ENCODE measurements around the gene CFAP61. TPM values are rescaled to one million over a fixed set of nuclear protein-coding genes. Genes with fewer than 3 reads are reported as not detected.

CFAP61 gene
- total RNA-seq, 1 experiment from 2014 or later = 0.61 TPM

GRCh38 chr20:20358801-20359200, 306.5 kb downstream of the CFAP61 start (continued):
- TF ChIP-seq ZBTB21 (CRISPR knock-in tag; IDR thresholded peaks at IDR 0.05; ENCODE audit: borderline replicate concordance) (no peak), E2F1 (CRISPR knock-in tag; IDR thresholded peaks at IDR 0.05) (no peak), ZNF121 (CRISPR knock-in tag; IDR thresholded peaks at IDR 0.05) (no peak), ATF3 (CRISPR knock-in tag; conservative IDR thresholded peaks at IDR 0.05) (no peak), ZNF425 (CRISPR knock-in tag; conservative IDR thresholded peaks at IDR 0.05) (no peak), KAT7 (CRISPR knock-in tag; IDR thresholded peaks at IDR 0.05; ENCODE audit: borderline replicate concordance) (no peak), MLX (CRISPR knock-in tag; IDR thresholded peaks at IDR 0.05) (no peak), PREB (CRISPR knock-in tag; IDR thresholded peaks at IDR 0.05; ENCODE audit: borderline replicate concordance) (no peak)

- Mint-ChIP-seq H3K27ac (no peak overlapping the region), H3K27me3 (ENCODE audit: low read depth) (peaks cover 54% of the 10 kb centered on the region), H3K36me3 (peaks cover 5% of the 10 kb centered on the region), H3K4me1 (peaks cover 18% of the 10 kb centered on the region), H3K4me3 (no peak overlapping the region), H3K9me3 (peaks cover 4% of the 10 kb centered on the region)
- ATAC-seq (no peak), DNase-seq (ENCODE audit: low spot score) (no peak)
- ChIA-PET CTCF (interaction anchor here (0.6 to 1.9 kb wide), 2 partner anchors 13 to 234 kb away, joined by 3 to 7 read pairs; no protein-coding TSS in a partner anchor), POLR2A (no interaction called here)
- TF ChIP-seq HMGXB4 (CRISPR knock-in tag; IDR thresholded peaks at IDR 0.05) = no peak
- TF ChIP-seq GTF2I (CRISPR knock-in tag; conservative IDR thresholded peaks at IDR 0.05) = no peak
- TF ChIP-seq ZNF671 (CRISPR knock-in tag; IDR thresholded peaks at IDR 0.05) = no peak
- no peak for TF ChIP-seq GABPB1 (CRISPR knock-in tag; IDR thresholded peaks at IDR 0.05)
- TF ChIP-seq PRRX2 (CRISPR knock-in tag; IDR thresholded peaks at IDR 0.05) = no peak
- no peak for TF ChIP-seq FOXP1 (CRISPR knock-in tag; IDR thresholded peaks at IDR 0.05; ENCODE audit: borderline replicate concordance)
- no peak for TF ChIP-seq MXD4 (CRISPR knock-in tag; IDR thresholded peaks at IDR 0.05; ENCODE audit: borderline replicate concordance)
- TF ChIP-seq PREB (CRISPR knock-in tag; IDR thresholded peaks at IDR 0.05; ENCODE audit: borderline replicate concordance) = no peak
- no peak for TF ChIP-seq SOX15 (CRISPR knock-in tag; IDR thresholded peaks at IDR 0.05)
- no peak for TF ChIP-seq ZNF512 (CRISPR knock-in tag; IDR thresholded peaks at IDR 0.05; ENCODE audit: borderline replicate concordance)
- no peak for TF ChIP-seq AR (CRISPR knock-in tag; IDR thresholded peaks at IDR 0.05)
- TF ChIP-seq FOXK1 (CRISPR knock-in tag; IDR thresholded peaks at IDR 0.05) = no peak
- no peak for TF ChIP-seq ZBTB21 (CRISPR knock-in tag; IDR thresholded peaks at IDR 0.05; ENCODE audit: borderline replicate concordance)
- TF ChIP-seq CREB1 (CRISPR knock-in tag; IDR thresholded peaks at IDR 0.05) = no peak
- TF ChIP-seq TP53 (CRISPR knock-in tag; IDR thresholded peaks at IDR 0.05) = no peak
- no peak for TF ChIP-seq MAX (CRISPR knock-in tag; IDR thresholded peaks at IDR 0.05)
- no peak for TF ChIP-seq NR2C2 (CRISPR knock-in tag; IDR thresholded peaks at IDR 0.05)
Measured at GRCh38 chr20:20359628-20360027, 307.3 kb downstream of the CFAP61 start.
